HG03565 (cell line): ENCODE data around the gene C17orf75.

Experiments
- ATAC-seq: cut with Tn5 transposase; IDR thresholded peaks from one replicate; pipeline ENCODE4 v1.9.1; 2021; ENCODE audit warnings: mild to moderate bottlenecking, moderate library complexity; ENCODE audit not compliant: unreplicated experiment

Gene C17orf75

GRCh38 chr17:32278815-32279214 is 63.2 kb downstream of the C17orf75 start:
- no peak for ATAC-seq
